WTC11 (cell line): ENCODE results near the gene MAST4.

ENCODE experiments used
- IRF2 ChIP-seq: sonication (generic); formaldehyde crosslinking; IDR thresholded peaks from 2 replicates; pipeline ENCODE4 v1.8.0; 2022; ENCODE audit warnings: low read depth, missing genetic modification reagents, borderline replicate concordance
- JAZF1 ChIP-seq: fragments of 250-450 bp; sonication (Bioruptor Pico); IDR thresholded peaks from 2 replicates; pipeline ENCODE4 v1.9.0; 2021; ENCODE audit warnings: moderate library complexity, mild to moderate bottlenecking, inconsistent platforms
- JUN ChIP-seq: sonication (generic); formaldehyde crosslinking; IDR thresholded peaks from 2 replicates; pipeline ENCODE4 v1.8.0; 2023; ENCODE audit warnings: mild to moderate bottlenecking, missing genetic modification reagents
- NFYB ChIP-seq: sonication (generic); formaldehyde crosslinking; conservative IDR thresholded peaks from 2 replicates; pipeline ENCODE4 v1.8.0; 2022; ENCODE audit warnings: low read depth, missing genetic modification reagents
- NR1H2 ChIP-seq: sonication (generic); formaldehyde crosslinking; IDR thresholded peaks from 2 replicates; pipeline ENCODE4 v1.9.0; 2021; ENCODE audit warnings: mild to moderate bottlenecking, moderate library complexity, missing genetic modification reagents
- TEAD1 ChIP-seq: sonication (generic); formaldehyde crosslinking; IDR thresholded peaks from 2 replicates; pipeline ENCODE4 v1.8.0; 2022; ENCODE audit warnings: mild to moderate bottlenecking, missing genetic modification reagents
- TF ChIP-seq, protein P1 (sequence below): fragments of 200-600 bp; IDR thresholded peaks from 2 replicates; pipeline ENCODE4 v1.8.0; 2022; ENCODE audit warnings: antibody characterized with exemption

DNA sequence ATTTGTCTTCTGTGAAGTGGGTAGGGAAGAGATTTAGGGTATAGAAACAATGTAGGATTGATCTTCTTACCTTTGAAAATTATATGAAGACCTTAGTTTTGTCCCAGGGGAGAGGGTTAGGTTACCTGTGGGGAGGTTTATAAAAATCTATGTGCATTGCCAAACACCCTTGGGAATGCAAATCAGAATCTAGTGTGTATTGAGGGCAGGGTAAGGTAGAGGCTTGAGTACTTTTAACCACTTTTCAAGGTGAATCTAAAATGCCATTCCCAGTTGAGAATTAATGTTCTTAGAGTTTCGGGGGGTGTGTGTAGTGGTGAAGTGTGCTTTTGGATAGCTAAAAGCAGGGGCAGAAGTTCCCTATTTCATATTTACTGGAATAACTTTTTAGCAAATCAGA, 312.0 kb downstream of the MAST4 start:
- TF ChIP-seq, protein P1, sequence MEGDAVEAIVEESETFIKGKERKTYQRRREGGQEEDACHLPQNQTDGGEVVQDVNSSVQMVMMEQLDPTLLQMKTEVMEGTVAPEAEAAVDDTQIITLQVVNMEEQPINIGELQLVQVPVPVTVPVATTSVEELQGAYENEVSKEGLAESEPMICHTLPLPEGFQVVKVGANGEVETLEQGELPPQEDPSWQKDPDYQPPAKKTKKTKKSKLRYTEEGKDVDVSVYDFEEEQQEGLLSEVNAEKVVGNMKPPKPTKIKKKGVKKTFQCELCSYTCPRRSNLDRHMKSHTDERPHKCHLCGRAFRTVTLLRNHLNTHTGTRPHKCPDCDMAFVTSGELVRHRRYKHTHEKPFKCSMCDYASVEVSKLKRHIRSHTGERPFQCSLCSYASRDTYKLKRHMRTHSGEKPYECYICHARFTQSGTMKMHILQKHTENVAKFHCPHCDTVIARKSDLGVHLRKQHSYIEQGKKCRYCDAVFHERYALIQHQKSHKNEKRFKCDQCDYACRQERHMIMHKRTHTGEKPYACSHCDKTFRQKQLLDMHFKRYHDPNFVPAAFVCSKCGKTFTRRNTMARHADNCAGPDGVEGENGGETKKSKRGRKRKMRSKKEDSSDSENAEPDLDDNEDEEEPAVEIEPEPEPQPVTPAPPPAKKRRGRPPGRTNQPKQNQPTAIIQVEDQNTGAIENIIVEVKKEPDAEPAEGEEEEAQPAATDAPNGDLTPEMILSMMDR = no peak
- TF ChIP-seq NR1H2 (CRISPR knock-in tag) = no peak
- TF ChIP-seq JUN (CRISPR knock-in tag) = no peak
- TF ChIP-seq JAZF1 (CRISPR knock-in tag) = no peak
- no peak for TF ChIP-seq TEAD1 (CRISPR knock-in tag)
- no peak for TF ChIP-seq IRF2 (CRISPR knock-in tag)
- TF ChIP-seq NFYB (CRISPR knock-in tag) = no peak
